GM18867 (cell line): ENCODE results near the gene TIMM10.

Experiments
- ATAC-seq: cut with Tn5 transposase; IDR thresholded peaks from one replicate; pipeline ENCODE4 v1.9.1; 2021; ENCODE audit warnings: mild to moderate bottlenecking, moderate library complexity; ENCODE audit not compliant: unreplicated experiment

Gene TIMM10

DNA sequence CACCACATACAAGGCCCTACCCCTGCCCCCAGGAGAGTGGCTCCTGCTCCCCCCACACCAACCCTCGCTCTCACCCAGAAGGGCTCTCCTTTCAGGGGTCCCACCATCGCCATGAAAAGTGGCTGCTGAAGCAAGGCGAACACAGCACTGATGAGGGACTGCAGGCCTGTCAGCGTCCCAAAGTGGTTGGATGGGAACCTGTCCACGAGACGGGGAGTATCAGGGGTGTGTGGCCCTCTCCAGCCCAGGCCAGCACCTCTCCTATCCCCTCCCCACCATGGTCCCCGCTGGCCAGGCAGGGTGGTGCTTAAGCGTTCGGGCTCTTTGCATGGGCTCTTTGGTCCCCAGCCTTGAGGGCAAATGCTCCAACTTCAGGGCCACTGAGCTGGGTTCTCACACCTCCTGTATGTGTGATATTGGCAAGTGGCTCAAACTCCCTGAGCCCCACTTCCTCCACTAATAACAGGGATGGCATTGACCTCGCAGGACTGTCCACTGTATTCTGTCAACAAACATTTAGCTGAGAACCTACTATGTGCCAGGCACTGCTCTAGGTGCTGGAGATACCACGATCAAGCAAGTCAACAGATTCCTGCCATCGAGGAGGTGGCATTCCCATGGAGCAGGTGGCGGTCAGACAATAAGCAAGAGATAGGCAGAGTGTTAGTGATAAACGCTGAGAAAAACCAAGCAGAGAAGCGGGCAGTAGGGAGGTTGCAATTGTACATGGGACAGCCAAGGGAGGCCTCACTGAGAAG, 43.4 kb downstream of the TIMM10 start:
- no peak for ATAC-seq

DNA sequence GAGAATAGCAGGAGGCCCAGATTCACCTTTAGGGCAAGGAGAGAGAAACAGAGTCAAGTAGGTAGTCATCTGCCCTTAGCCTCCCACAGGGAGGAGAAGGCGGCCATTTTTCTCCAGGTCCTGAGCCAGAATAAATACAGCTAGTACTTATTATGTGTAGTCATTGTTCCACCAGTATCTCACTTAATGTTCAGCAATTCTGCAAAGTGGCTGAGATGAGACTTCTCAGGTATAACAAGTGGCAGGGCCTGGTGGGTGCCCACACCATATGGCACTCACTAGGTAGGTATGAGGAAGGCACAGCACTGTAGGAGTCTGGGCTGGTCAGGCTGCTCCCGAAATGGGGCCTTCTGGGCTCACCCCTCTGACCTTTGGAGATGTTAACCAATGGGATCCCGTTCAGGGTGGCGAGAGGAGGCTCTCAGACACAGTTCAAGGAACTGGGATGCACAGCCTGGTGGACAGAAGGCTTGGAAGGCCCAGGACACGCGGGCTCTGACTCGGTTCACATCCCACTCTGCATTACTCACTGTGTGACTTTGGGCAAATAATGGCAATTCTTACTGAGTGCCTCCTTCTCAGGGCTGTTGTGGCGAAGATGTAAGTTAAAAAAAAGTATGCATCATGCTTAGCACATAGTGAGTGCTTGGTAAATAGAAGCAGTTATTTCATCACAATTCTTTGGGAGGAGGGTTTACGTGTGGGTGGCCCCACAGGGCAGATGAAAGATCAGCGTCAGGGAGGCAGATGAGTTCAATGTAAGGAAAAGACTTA, 45.1 kb downstream of the TIMM10 start:
- ATAC-seq, result no peak

DNA sequence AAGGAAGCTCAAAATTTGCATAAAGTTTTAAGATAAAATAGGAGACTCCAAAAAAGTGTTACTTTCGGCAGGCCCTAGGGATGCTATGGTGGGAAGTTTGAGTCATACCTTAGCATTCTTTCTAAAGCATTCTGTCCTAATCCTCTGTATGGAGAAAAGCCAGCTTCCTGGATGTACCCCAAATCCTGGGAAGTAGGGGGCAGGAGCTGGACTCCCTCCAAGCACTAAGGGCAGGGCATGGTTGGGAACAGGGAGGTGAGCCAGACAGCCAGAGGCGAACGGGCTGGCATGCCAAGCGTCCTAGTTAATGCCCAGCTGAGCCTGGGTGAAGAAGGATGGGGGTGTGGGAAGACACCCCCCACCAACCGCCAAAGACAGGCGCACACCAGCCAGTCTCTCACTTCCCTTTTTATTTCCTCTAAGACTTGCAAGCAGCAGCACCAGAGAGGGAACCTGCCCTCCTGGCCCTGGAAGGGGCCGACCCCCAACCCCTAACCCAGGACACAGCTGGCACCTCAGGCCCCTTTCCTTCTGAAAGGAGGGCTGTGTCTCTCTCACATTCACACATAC, 46.3 kb downstream of the TIMM10 start:
- ATAC-seq, result peak; percentile 60

DNA sequence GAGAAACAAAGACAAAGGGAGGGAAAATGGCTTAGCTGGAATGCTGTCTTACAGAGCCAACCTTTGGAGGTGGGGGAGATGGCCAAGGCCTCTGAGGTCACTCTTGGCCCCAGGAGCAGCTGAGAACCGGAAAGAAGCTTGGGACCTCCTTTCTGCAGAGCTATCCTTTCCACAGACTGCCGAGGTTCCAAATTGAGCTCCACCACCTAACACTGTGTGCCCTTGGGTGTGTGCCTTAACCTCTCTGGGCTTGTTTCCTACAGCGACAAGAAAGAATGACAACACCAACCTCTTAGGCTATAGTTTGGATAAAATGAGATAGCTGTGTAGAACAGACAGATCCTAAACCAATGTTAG, 47.0 kb downstream of the TIMM10 start:
- ATAC-seq, result no peak

DNA sequence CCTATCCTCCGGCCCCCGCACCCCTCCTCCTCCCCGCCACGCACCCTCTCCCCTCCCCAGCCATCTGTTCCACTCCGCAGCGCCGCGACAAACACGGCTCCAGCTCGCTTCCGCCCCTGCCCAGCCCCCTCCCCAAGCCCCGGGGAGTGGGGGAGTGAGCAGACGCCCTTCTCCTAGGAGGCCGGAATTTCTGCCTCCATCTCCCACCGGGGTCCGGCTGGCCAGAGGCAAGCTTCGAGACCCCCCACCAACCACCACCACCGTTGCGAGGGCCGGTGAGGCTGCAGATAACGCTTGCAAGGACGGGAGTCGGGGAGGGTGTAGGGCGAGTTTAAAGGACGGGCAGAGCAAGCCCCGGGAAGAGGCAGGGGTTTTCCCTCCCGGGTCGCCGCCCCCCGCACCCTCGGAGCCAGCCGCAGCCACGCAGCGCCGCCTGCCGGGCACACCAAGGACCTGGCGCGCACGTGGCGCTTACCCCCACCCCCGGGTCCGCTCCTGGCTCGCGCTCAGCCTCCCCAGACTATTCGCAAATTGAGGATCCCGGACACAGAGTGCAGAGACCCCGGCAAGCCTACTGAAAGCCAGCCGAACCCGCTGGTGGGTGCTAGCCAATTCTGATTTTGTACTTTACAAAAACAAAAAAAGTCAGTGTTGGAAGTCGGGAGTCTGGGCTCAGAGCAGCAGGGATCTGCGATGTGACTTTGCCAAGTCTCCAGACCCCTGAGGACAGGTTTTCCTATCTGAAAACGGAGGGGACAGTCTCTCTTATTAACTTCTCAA, 47.6 kb downstream of the TIMM10 start:
- ATAC-seq, result no peak

DNA sequence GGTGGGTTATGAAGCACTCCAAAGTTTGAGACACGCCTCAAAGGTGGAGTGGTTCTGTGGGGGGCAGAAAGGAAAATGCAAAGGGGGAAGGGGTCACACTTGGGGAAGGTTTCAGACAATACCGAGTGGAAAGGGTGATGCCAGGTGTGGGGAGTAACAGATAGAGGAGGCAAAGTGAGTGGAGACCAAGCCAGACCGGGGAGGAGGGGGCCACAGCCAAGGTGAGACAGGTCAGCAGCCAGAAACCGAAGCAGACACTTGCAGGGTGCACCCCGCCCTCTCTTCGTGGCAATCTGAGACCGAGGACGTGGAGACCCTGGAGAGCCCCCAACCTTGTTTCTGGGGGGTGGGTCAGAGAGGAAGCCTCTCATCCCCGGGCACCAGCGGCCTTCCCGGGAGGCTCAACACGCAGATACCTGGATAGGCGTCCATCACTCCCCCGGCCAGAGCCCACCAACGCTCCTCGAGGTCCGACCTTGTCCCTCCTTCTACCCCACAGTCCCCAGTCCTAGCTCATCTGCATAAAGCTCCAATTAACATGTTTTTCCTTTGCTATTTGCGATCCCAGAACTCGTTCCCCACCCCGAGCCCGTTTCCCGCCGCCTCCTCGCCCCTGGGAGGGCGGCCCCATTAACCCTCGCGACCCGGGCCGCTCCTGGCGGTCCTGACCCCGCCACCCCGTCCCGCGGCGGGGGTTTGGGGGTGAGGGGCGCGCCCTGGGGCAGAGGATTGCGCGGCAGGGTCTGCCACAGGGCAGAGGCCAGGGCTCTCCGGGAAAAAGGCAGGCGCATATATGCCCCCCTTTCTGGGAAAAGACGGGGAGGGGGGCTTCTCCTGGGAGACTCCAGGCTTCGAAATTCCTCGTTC, 48.4 kb downstream of the TIMM10 start:
- ATAC-seq, result no peak

DNA sequence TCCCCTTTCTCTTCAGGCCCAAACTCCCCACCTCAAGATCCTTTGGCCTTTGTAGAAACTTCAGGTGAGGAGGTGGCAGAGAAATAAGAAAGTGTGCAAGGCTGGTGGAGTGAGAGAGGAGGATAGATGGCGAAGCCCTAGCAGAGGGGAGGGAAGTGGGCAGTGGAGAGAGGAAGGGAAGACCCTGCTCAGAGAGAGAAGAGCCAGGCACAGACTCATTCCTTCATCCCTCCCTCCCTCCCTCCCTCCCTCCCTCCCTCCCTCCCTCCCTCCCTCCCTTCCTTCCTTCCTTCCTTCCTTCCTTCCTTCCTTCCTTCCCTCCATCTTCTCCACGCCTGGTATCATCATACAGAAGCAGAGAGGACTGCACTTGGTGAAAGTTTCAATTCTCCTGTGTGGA, 49.2 kb downstream of the TIMM10 start:
- ATAC-seq, result no peak

DNA sequence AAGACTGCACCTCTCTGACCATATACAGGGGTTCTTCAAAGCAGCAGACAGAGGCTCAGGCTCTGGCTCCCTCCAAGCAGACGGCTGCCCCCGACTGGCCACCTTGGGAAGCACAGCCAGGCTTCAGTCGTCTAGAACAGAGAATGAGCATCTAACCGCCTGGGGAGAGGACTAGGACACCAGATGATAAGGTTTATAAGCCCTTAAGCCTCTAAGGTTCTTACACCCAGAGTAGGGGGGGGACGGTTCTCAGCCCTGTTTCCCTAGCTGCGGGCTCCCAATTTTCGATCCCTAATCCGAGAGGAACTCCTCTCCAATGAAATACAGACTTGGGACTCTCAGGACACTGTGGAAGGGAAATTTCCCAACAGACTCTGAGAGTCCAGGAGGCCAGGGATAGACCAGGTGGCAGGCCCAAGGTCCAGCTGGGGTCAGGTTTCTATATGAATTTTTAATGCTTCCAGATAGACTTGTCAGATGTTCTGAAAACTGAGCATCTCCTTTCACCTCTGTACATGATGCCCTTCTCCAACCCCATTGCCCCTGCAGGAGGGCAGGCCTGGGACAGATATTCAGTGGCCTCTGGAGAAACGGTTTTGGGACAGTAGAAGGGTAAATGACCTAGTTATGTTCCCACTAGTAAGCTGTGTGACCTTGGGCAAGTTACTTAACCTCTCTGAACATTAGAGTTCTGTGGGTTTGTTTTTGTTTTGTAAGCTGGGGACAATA, 50.0 kb downstream of the TIMM10 start:
- ATAC-seq, result peak; percentile 37

DNA sequence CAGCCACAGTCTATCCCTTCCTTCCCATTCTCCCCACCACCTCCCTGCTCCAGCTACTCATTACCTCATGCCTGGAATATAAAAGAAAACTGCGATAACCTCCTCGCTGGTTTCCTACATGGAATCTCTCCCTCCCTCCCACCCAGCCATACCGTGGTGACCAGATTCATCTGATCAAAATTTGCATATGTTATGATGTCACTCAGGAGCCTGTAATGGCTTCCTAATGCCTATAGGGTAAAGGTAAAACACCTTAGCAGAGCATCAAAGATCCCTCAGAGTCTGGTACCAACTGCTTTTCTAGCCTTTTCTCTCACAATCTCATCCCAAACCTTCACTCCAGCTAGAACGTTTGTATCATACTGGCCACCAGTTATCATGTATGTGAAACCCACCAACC, 50.6 kb downstream of the TIMM10 start:
- no peak for ATAC-seq

DNA sequence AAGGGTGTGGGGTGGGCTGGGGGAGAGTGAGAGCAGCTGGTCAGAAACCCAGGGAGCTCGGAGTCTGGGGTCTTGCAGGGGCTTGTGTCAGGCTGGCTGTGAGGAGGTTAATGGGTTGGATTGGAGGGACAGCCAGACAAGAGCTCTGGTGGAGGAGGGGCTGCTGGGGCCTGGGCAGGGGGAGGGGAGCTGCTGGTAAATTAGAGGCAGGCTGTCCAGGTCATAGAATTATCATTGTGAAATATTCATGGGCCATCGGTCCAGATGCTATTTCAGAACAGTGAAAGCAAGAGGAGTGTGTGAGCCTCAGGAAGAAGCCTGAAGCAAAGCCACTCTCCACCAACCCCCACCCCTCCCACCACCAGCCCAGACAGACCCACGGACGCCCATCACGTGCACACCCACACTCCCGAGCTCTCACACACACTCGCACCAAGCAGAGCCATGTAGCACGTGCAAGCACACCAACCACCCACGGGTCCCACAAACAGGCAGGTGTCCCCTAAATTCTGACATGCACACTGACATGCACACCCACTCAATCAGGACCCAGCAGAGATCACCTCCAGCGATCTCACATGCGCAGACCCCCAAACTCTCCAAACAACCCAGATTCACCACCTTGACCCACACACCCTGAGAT, 51.4 kb downstream of the TIMM10 start:
- no peak for ATAC-seq
